Measurements from ENCODE around the gene GLYATL1. TPM values are rescaled to one million over a fixed set of nuclear protein-coding genes. Genes with fewer than 3 reads are reported as not detected.
"Not testable (repeated sequence)": the region's sequence is repeated elsewhere in the genome, so short reads cannot be mapped to it uniquely, and the experiment has no call there.

GLYATL1 gene
- total RNA-seq, 1 donor from 2014 or later, result not detected

GRCh38 chr11:58992489-58992888, 53.2 kb downstream of the GLYATL1 start:
- intact Hi-C loops (cut with micrococcal nuclease), result no loop called here

- intact Hi-C loops (cut with micrococcal nuclease), result no loop called here
Measured at GRCh38 chr11:58994171-58994570, 54.9 kb downstream of the GLYATL1 start.

- intact Hi-C loops (cut with micrococcal nuclease), result no loop called here
Measured at GRCh38 chr11:58998480-58999290, 59.4 kb downstream of the GLYATL1 start.

DNA sequence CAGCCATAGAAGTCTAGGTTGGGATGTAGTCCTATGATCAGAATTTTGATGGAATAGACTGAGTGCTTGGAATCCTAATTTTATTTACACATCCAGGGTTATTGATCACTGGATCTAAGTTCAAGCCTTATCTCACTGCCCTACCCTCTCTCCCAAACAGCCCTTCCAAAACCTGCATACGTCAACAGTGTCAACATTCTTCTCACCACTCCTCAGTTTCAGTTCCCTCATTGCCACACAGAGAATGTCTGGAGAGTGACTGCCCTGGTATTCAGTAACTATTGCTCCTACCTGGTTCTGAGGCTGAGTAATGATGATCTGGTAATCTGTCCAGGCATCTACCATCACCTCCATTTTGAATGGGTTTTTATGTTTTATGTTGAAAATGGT, 60.0 kb downstream of the GLYATL1 start:
- intact Hi-C loops (cut with micrococcal nuclease), result no loop called here

DNA sequence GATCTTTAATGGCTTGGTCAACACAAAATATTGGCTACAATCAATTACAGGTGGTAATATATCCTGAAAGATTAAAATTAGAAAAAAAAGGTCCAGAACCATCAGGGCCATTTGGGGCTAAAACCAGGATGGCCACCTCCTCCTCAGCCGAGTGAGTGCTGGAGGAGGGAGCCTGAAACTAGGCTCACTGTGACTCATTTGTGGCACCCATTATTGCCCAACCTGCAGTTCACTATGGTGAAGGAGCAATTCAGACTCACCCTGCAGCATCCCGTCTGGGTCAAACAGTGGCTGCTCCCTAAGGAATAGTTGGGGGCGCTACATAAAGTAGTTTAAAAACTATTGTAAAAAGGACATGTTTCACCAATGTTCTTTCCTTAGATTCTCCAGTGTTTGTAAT, 60.7 kb downstream of the GLYATL1 start:
- intact Hi-C loops (cut with micrococcal nuclease), result no loop called here

DNA sequence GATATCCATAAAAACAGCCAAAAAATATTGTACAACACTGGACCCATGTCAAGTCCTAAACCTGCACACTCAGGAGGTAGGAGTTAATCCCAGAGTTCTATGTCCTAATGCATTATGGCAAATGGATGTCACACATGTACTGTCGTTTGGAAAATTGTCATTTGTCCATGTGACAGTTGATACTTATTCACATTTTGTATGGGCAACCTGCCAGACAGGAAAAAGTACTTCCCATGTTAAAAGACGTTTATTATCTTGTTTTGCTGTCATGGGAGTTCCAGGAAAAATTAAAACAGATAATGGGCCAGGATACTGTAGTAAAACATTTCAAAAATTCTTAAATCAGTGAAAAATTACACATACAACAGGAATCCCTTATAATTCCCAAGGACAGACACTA, 62.7 kb downstream of the GLYATL1 start:
- intact Hi-C loops (cut with micrococcal nuclease), result not testable (repeated sequence)

Other genes with a start within 250 kb of the GLYATL1 start
- gene GLYAT, start 207.5 kb upstream of the GLYATL1 start, total RNA-seq, result not detected in 2 replicates
- gene GLYATL2, start 94.8 kb upstream of the GLYATL1 start, total RNA-seq, result not detected in 2 replicates
- gene GLYATL1B, start 146.8 kb downstream of the GLYATL1 start, total RNA-seq, result not detected in 2 replicates
- gene FAM111B, start 167.7 kb downstream of the GLYATL1 start, total RNA-seq, result 93.3 and 95.6 TPM in 2 replicates
- 141 and 145 TPM in 2 replicates for gene FAM111A, start 203.4 kb downstream of the GLYATL1 start, total RNA-seq
- gene DTX4, start 232.6 kb downstream of the GLYATL1 start, total RNA-seq, result 0.30 and 0.36 TPM in 2 replicates